GM18505 (cell line): Measurements from ENCODE around the gene ZBTB17.

Experiments
- ATAC-seq: cut with Tn5 transposase; IDR thresholded peaks from one replicate; pipeline ENCODE4 v1.9.1; 2021; ENCODE audit not compliant: unreplicated experiment
- POLR2A ChIP-seq: IDR thresholded peaks from 4 replicates; pipeline ENCODE4 v1.6.1; 2011; ENCODE audit warnings: borderline replicate concordance; ENCODE audit not compliant: insufficient read depth, insufficient read length; ENCODE audit errors: extremely low read depth

The ZBTB17 gene

GRCh38 chr1:16015960-16016901, 40.3 kb upstream of the ZBTB17 start:
- no peak for TF ChIP-seq POLR2A
- ATAC-seq: no peak

DNA sequence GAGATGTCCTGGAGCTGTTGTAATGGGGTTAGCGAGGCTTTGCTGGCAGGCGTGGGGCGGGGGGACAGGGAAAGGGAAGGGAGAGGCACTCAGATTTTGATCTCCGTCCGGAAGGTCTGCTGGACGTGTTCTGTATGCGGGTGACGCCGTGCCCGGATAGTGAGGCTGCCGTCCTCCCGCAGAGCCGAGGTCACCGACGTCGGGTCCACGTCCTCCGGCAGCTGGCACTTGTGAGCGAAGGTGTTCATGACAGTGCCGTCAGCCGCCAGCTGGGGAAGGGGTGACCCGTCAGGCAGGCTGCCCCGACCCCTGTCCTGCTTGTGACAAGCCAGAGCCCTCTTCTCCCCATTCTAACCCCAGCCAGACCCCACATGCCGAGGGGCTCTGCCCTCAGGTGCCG, 39.6 kb upstream of the ZBTB17 start:
- no peak for TF ChIP-seq POLR2A
- no peak for ATAC-seq

GRCh38 chr1:16014509-16015482, 38.9 kb upstream of the ZBTB17 start:
- ATAC-seq: no peak
- TF ChIP-seq POLR2A: no peak

- no peak for TF ChIP-seq POLR2A
- ATAC-seq: no peak
These were observed 38.0 kb upstream of the ZBTB17 start for GRCh38 chr1:16013908-16014258.

DNA sequence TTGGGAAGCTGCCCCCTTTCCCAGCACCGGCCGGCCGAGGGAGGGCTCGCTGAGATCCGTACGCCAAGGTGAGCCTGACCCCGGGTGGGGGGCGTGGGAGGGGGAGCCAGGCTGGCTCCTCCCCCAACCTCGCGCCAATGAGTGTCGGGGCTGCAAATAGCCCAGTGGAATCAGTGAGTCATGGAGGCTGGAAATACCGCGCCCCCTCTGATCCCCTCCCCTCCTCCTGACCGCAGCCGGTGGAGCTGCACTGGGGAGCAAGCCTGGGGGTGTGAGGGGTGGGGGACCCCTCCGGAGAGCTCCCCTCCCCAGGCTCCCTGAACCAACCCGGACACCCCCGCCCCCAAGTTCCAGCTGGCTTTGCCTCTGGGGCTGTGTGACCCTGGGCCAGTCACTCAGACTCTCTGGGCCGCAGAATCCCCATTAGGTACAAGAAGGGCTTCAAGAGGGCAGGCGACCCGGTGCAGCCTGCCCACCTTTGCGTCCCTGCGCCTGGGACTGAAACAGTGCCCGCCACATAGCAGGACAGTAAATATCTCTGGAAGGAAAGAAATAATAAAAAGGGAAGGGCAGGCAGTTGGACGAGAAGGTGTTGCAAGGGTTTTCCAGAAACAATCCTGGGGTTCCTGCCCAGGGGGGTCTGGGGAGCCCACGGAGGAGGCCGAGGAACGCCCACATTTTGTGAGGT, 37.5 kb upstream of the ZBTB17 start:
- ATAC-seq: no peak

GRCh38 chr1:16012590-16013219, 36.8 kb upstream of the ZBTB17 start:
- TF ChIP-seq POLR2A: no peak
- ATAC-seq: no peak

More for the DNA sequence above, 37.5 kb upstream of the ZBTB17 start:
- TF ChIP-seq POLR2A: no peak

DNA sequence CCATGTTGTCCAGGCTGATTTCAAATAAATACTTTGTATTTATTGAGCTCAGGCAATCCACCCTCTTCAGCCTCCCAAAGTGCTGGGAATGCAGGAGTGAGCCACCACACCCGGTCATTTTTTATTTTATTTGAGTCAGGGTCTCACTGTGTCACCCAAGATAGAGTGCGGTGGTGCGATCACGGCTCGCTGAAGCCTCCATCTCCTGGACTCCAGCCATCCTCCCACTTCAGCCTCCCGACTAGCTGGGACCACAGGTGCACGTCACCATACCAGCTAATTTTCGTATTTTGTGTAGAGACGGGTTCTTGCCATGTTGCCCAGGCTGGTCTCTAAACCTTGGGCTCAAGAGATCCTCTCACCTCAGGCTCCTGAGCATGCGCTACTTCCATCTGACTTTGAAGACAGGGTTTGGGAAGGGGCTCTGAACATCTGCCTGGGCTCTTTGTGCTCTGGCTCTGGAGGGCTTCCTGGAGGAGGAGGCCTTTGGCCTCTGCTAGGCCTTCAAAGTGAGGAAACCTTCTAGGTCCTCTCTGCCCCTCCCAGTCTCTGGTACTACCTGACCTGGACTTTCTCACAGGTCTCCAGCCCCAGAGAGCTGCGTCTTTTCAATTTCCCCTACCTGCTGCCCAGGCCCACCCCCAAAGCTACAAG, 36.2 kb upstream of the ZBTB17 start:
- TF ChIP-seq POLR2A: no peak
- ATAC-seq: no peak

DNA sequence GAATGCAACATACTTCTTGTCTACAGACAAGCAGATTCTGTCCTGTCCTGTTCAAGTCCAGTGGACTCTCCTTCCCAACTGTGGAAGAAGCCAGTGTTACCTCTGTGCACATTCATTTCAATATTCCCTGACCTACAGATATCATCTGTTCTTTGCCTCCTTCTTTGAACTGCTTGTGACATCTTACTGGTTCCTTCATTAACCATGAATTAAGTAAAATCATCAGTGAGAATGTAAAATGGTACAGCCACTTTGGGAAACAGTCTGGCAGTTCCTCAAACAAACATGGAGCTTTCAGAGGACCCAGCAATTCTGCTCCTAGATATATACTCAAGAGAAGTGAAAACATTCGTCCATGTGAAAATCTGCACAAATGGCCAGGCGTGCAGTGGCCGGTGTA, 34.9 kb upstream of the ZBTB17 start:
- ATAC-seq: no peak
- no peak for TF ChIP-seq POLR2A

DNA sequence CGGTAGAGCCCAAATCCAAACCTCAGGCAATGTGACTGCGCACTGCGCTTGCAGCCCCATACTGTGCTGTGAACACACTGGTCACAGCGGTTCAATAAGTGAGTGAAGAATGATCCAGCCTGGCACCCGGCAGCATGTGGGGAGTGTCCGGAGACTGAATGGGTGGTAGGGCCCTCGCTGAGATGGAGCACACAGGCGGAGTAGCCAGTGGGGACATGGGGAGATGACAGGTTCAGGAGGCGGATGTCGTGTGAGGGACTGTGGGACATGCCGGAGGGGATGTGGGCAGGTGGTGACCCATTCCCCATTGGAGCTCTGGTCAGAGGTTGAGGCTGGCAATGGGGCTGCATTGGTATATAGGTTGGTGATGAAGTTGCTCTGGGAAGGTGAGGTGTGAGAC, 33.8 kb upstream of the ZBTB17 start:
- no peak for ATAC-seq
- no peak for TF ChIP-seq POLR2A

DNA sequence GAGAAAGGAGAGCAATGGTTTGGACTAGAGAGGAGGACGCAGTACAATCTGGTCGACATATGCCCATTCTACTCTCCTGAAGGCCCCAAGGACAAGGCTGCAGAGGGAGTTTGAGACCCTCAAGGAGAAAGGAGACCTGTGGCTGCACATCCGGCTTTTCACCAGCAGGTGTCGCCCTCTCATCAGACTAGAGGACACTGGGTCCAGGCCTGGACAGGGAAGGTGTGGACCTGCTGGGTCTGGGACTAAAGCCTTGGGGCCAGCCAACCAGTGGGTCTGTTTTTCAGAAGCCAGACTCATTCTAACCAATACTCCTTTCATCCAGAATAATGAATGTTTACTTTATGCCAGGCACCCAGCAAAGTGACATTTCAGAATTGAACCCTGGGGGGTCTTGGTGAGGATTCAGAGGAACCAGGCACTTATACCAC, 33.1 kb upstream of the ZBTB17 start:
- no peak for TF ChIP-seq POLR2A
- no peak for ATAC-seq

GRCh38 chr1:16007671-16008341, 31.9 kb upstream of the ZBTB17 start:
- no peak for TF ChIP-seq POLR2A
- ATAC-seq: no peak

DNA sequence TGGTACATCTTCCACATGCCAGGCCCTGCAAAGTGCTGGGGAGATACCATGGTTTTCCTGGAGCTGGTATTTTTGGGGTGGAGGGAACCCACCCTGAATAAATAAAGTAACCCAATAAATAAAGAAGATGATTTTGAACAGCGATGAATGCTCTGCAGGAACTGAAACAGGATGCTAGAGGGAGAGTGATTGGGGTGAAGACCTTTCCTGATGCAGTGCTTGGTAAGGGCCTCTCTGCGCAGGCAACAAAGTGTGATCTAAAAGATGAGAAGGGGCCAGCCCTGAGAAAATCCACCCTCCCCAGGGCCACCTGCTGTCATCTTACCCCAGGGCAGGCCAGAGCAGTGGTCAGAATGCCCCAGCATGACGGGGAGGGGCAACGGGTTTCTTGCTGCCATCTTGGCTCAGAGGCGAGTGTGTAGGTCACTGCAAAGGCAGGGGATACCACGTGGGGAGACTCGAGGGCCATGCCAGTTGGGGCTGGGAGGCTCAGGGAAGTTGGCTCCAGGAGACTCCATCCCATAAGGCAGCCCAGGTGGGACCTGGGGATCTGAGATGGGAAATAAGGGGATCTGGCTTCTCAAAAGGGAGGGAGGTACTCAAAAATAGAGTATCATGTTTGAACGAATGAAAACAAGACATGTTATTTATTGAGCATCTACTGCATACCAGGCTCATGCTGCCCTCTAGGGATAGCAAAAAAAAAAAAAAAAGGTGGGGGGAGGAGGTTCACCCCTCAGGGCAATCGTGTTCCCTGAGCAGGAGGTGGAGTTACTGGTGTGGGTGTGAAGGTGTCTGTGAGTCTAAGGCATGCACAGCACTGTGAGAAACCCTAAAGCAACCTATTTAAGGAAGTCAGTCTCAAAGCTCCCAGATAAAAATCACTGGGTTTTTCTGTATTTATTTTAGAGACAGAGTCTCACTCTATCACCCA, 30.9 kb upstream of the ZBTB17 start:
- ATAC-seq: no peak
- no peak for TF ChIP-seq POLR2A
